T follicular helper cell (primary cell): ENCODE measurements around the gene RBL2.
"Not testable (repeated sequence)": the region's sequence is repeated elsewhere in the genome, so short reads cannot be mapped to it uniquely, and the experiment has no call there.

Experiments
- DNase-seq: peaks from one replicate; pipeline ENCODE4 v3.0.0-alpha.2; 2020; ENCODE audit warnings: low read depth
- total RNA-seq, 2 experiments: gene quantifications; one replicate each; lab custom pipeline; 2026; lab: John Stamatoyannopoulos, UW

The RBL2 gene
- total RNA-seq: 102 to 423 reads per million in 2 experiments

- peak; percentile 74 for DNase-seq
These were observed at the start of gene RBL2 for GRCh38 chr16:53434377-53435065. RBL2 (plus strand) TSS chr16:53434471; CDS start chr16:53434557, 86 bp downstream.

- not testable (repeated sequence) for DNase-seq
These were observed 49.7 kb upstream of the RBL2 start for GRCh38 chr16:53384610-53385009.

- DNase-seq: no peak
These were observed 29.3 kb upstream of the RBL2 start for GRCh38 chr16:53404959-53405358.

- DNase-seq: no peak
These were observed 21.7 kb upstream of the RBL2 start for GRCh38 chr16:53412549-53412948.

- no peak for DNase-seq
These were observed 20.4 kb upstream of the RBL2 start for GRCh38 chr16:53413864-53414263.

GRCh38 chr16:53414381-53414780 is 19.9 kb upstream of the RBL2 start:
- no peak for DNase-seq

GRCh38 chr16:53415504-53415903 is 18.8 kb upstream of the RBL2 start:
- no peak for DNase-seq

- no peak for DNase-seq
These were observed 17.3 kb upstream of the RBL2 start for GRCh38 chr16:53417011-53417410.

- DNase-seq: no peak
These were observed 16.3 kb upstream of the RBL2 start for GRCh38 chr16:53417976-53418375.

GRCh38 chr16:53419383-53419709 is 14.9 kb upstream of the RBL2 start:
- DNase-seq: not testable (repeated sequence)

- no peak for DNase-seq
These were observed 13.0 kb upstream of the RBL2 start for GRCh38 chr16:53421248-53421647.

GRCh38 chr16:53423968-53424367 is 10.3 kb upstream of the RBL2 start:
- not testable (repeated sequence) for DNase-seq

GRCh38 chr16:53428681-53429080 is 5.6 kb upstream of the RBL2 start:
- DNase-seq: no peak

GRCh38 chr16:53429221-53429943 is 4.9 kb upstream of the RBL2 start:
- no peak for DNase-seq

GRCh38 chr16:53430363-53430762 is 3.9 kb upstream of the RBL2 start:
- no peak for DNase-seq

- DNase-seq: no peak
These were observed 762 bp upstream of the RBL2 start for GRCh38 chr16:53433509-53433908.

- no peak for DNase-seq
These were observed 318 bp upstream of the RBL2 start for GRCh38 chr16:53433930-53434376.

GRCh38 chr16:53435066-53435688 is 906 bp downstream of the RBL2 start:
- peak; percentile 56 for DNase-seq

- DNase-seq: no peak
These were observed 5.9 kb downstream of the RBL2 start for GRCh38 chr16:53440125-53440524.

GRCh38 chr16:53445534-53445933 is 11.3 kb downstream of the RBL2 start:
- DNase-seq: no peak

GRCh38 chr16:53446090-53446489 is 11.8 kb downstream of the RBL2 start:
- DNase-seq: no peak

- DNase-seq: no peak
These were observed 15.7 kb downstream of the RBL2 start for GRCh38 chr16:53449816-53450517.
